B cell (primary cell): ENCODE measurements around the gene CCDC122. TPM values are rescaled to one million over a fixed set of nuclear protein-coding genes. Genes with fewer than 3 reads are reported as not detected.
A peak's percentile ranks its signal among the peaks of the same experiment; 100 is the strongest.

Experiments used
- ATAC-seq: fragments of 200-7000 bp; cut with Tn5 transposase; one replicate; pipeline ENCODE4 v1.10.0; 2021; ENCODE audit warnings: low read depth, mild to moderate bottlenecking, moderate number of reproducible peaks, moderate library complexity
- CTCF ChIA-PET: fragments of 350-600 bp; sonication (Branson Sonifier 250); formaldehyde crosslinking; loops from one replicate; lab custom pipeline; 2021; ENCODE audit warnings: antibody characterized with exemption, inconsistent platforms; lab: Charles Lee
- POLR2A ChIA-PET: fragments of 350-600 bp; sonication (Branson Sonifier 250); formaldehyde crosslinking; loops from one replicate; lab custom pipeline; 2021; ENCODE audit warnings: antibody characterized with exemption; lab: Charles Lee
- DNase-seq: peaks from one replicate; pipeline ENCODE4 v3.0.0; 2013
- H2AFZ ChIP-seq: 2 replicates; pipeline ENCODE4 v1.6.1; 2012; ENCODE audit warnings: mild to moderate bottlenecking, low read depth, low read length; ENCODE audit not compliant: insufficient read depth, poor library complexity, severe bottlenecking
- H3K27ac ChIP-seq, 2 donors: 1 replicate in 1 of 2; 2 replicates in 1 of 2; pipeline ENCODE4 v1.5.1; 2012 to 2013; ENCODE audit warnings: low read length in 2 of 2, mild to moderate bottlenecking in 2 of 2, moderate library complexity in 1 of 2
- H3K27me3 ChIP-seq, 4 experiments: fragments of 200-600 bp in 1 of 4; sonication (generic) in 1 of 4; replicated peaks in 1 of 4; 1 replicate in 2 of 4; 2 replicates in 2 of 4; pipeline versions ENCODE4 v1.6.1 to v1.7.0; 2013 to 2016; ENCODE audit warnings: low read length in 3 of 4, mild to moderate bottlenecking in 2 of 4, mixed read lengths in 1 of 4, moderate library complexity in 1 of 4; ENCODE audit not compliant: insufficient read depth in 4 of 4, control insufficient read depth in 3 of 4; ENCODE audit errors: control extremely low read depth in 1 of 4
- H3K36me3 ChIP-seq, 2 experiments: replicated peaks in 1 of 2; 1 replicate in 1 of 2; 2 replicates in 1 of 2; pipeline versions ENCODE4 v1.6.1 to v1.7.1; 2013; ENCODE audit warnings: low read length in 1 of 2; ENCODE audit not compliant: insufficient read depth in 2 of 2, control insufficient read depth in 1 of 2; ENCODE audit errors: control extremely low read depth in 1 of 2, extremely low read depth in 1 of 2
- H3K4me1 ChIP-seq, 2 donors: fragments of 200-600 bp in 1 of 2; sonication (generic) in 1 of 2; 1 replicate in 1 of 2; 2 replicates in 1 of 2; pipeline versions ENCODE4 v1.5.1 to v1.6.1; 2013 to 2017; ENCODE audit warnings: low read length in 2 of 2; ENCODE audit not compliant: control insufficient read depth in 2 of 2, insufficient read depth in 2 of 2
- H3K4me2 ChIP-seq: replicated peaks from 2 replicates; pipeline ENCODE3; 2012; ENCODE audit warnings: mild to moderate bottlenecking, low read depth, low read length; ENCODE audit not compliant: poor library complexity, severe bottlenecking
- H3K4me3 ChIP-seq, 5 experiments: fragments of 200-600 bp in 1 of 5; sonication (generic) in 1 of 5; 1 replicate in 3 of 5; 2 replicates in 2 of 5; pipeline versions ENCODE4 v1.5.1 to v1.7.0; 2011 to 2016; ENCODE audit warnings: low read length in 4 of 5, mild to moderate bottlenecking in 4 of 5, low read depth in 2 of 5, control low read depth in 1 of 5, moderate library complexity in 1 of 5; ENCODE audit not compliant: insufficient read depth in 1 of 5; ENCODE audit errors: control extremely low read depth in 1 of 5, extremely low read depth in 1 of 5
- H3K79me2 ChIP-seq: fragments of 200-600 bp; sonication (generic); one replicate; pipeline ENCODE4 v1.6.0; 2016; ENCODE audit warnings: low read length; ENCODE audit not compliant: control insufficient read depth, insufficient read depth
- H3K9ac ChIP-seq: fragments of 200-600 bp; sonication (generic); 2 replicates; pipeline ENCODE4 v1.6.1; 2017; ENCODE audit warnings: mild to moderate bottlenecking, low read length, moderate library complexity
- H3K9me3 ChIP-seq, 3 donors: one replicate each; pipeline versions ENCODE4 v1.6.1 to v1.7.1; 2013; ENCODE audit warnings: low read length in 2 of 3; ENCODE audit not compliant: control insufficient read depth in 2 of 3, insufficient read depth in 1 of 3; ENCODE audit errors: control extremely low read depth in 1 of 3
- H4K20me1 ChIP-seq: 2 replicates; pipeline ENCODE4 v1.6.0; 2012; ENCODE audit warnings: mild to moderate bottlenecking, low read length; ENCODE audit not compliant: insufficient read depth, control insufficient read depth, poor library complexity, severe bottlenecking
- H3K27ac Mint-ChIP-seq: one replicate; pipeline ENCODE4 v1.8.0; 2021; ENCODE audit warnings: mixed read lengths
- H3K27me3 Mint-ChIP-seq: one replicate; pipeline ENCODE4 v1.8.0; 2021; ENCODE audit warnings: mixed read lengths
- H3K4me1 Mint-ChIP-seq: one replicate; pipeline ENCODE4 v1.8.0; 2021; ENCODE audit warnings: mixed read lengths
- H3K4me3 Mint-ChIP-seq: one replicate; pipeline ENCODE4 v1.8.0; 2021; ENCODE audit warnings: mixed read lengths
- H3K9me3 Mint-ChIP-seq: one replicate; pipeline ENCODE4 v1.8.0; 2022; ENCODE audit warnings: mixed read lengths; ENCODE audit not compliant: insufficient read depth
- CTCF ChIP-seq: fragments of 200-600 bp; IDR thresholded peaks from one replicate; pipeline ENCODE4 v1.8.0; 2022; ENCODE audit warnings: antibody characterized with exemption, mild to moderate bottlenecking
- EZH2 ChIP-seq: IDR thresholded peaks from 2 replicates; pipeline ENCODE4 v1.6.1; 2012; ENCODE audit warnings: borderline replicate concordance, low read depth, mild to moderate bottlenecking, moderate library complexity, low read length; ENCODE audit not compliant: insufficient read depth, poor library complexity, severe bottlenecking
- WGBS: methylation state at CpG from one replicate; pipeline ENCODE4 v1.1.5; 2013; ENCODE audit warnings: missing lambda C conversion rate; ENCODE audit not compliant: insufficient coverage; 5-methylcytosine and 5-hydroxymethylcytosine counted together
- intact Hi-C: fragments of 100-400 bp; cut with micrococcal nuclease; formaldehyde crosslinking; loops from one replicate; pipeline ENCODE4 v1.10.0; 2022
- polyA plus RNA-seq: library from polyadenylated mRNA; depleted of rRNA; stranded (reverse); fragments of >200 nt; gene quantifications from 2 replicates; pipeline ENCODE4 v1.2.3, GENCODE V29; 2012
- total RNA-seq, 2 donors: library from RNA; stranded (reverse); fragments of 120-200 nt in 1 of 2; gene quantifications; 1 replicate in 1 of 2; 2 replicates in 1 of 2; pipeline versions ENCODE4 v1.2.3 to v1.2.4, GENCODE V29; 2013 to 2022

CCDC122 gene
- total and polyA plus RNA-seq, 2 donors (not counting 1 experiment from before 2014, with no cell fraction given): 1.1 to 12.1 TPM

GRCh38 chr13:43877326-43877725, 2.2 kb downstream of the CCDC122 start:
- Mint-ChIP-seq H3K9me3 (no peaks in the 10 kb centered on the region), H3K4me1 (peaks cover 31% of the 10 kb centered on the region), H3K27me3 (no peaks in the 10 kb centered on the region), H3K27ac (peak overlapping the region; percentile 56), H3K4me3 (peak overlapping the region; percentile 88)
- H3K27ac ChIP-seq: peak overlapping the region in 1 of 2 donors; percentile 50
- no peaks in the 10 kb centered on the region for H3K79me2 ChIP-seq
- H3K9me3 ChIP-seq: peaks cover 0 to 1% (median 0%) of the 10 kb centered on the region in 3 donors
- no peak for ATAC-seq
- H3K36me3 ChIP-seq: no peaks in the 10 kb centered on the region
- peak; percentile 6 for DNase-seq
- H2AFZ ChIP-seq: no peak overlapping the region
- H3K9ac ChIP-seq: no peak overlapping the region
- no peaks in the 10 kb centered on the region for H4K20me1 ChIP-seq
- TF ChIP-seq CTCF (no peak), EZH2 (no peak)
- H3K4me1 ChIP-seq: peaks cover 20 to 22% of the 10 kb centered on the region in 2 donors
- POLR2A ChIA-PET: no interaction called here
- no peak overlapping the region for H3K4me2 ChIP-seq
- CTCF ChIA-PET: interaction anchor here (0.9 kb wide), 1 partner anchor 907 kb away, joined by 3 read pairs; no protein-coding TSS in a partner anchor
- no peak overlapping the region for H3K4me3 ChIP-seq
- no peaks in the 10 kb centered on the region for H3K27me3 ChIP-seq
- intact Hi-C loops: loop anchor here (5.0 to 10.0 kb wide), 3 partner anchors 1040 to 1605 kb away; partner anchors contain the start of gene AKAP11

- Histone ChIP-seq H3K27me3 (no peaks in the 10 kb centered on the region), H3K27ac (peak overlapping the region in 1 of 2 donors; percentile 46), H4K20me1 (no peaks in the 10 kb centered on the region), H3K36me3 (peaks cover 0 to 2% of the 10 kb centered on the region in 2 experiments), H3K9ac (no peak overlapping the region), H3K4me2 (no peak overlapping the region), H2AFZ (no peak overlapping the region), H3K79me2 (no peaks in the 10 kb centered on the region), H3K9me3 (peaks cover 0 to 1% (median 0%) of the 10 kb centered on the region in 3 donors), H3K4me1 (peaks cover 20 to 22% of the 10 kb centered on the region in 2 donors), H3K4me3 (no peak overlapping the region)
- H3K4me3 Mint-ChIP-seq: no peak overlapping the region
- 100% methylated on average over 1 of the region's 2 CpGs for WGBS
- ATAC-seq (no peak), DNase-seq (no peak)
- no peak overlapping the region for H3K27ac Mint-ChIP-seq
- TF ChIP-seq CTCF: no peak
- TF ChIP-seq EZH2: no peak
- ChIA-PET POLR2A (no interaction called here), CTCF (interaction anchor here (0.7 to 0.9 kb wide), 2 partner anchors 20 to 907 kb away, joined by 3 read pairs; no protein-coding TSS in a partner anchor)
- H3K27me3 Mint-ChIP-seq: no peaks in the 10 kb centered on the region
- intact Hi-C loops: loop anchor here (5.0 to 10.0 kb wide), 3 partner anchors 1041 to 1604 kb away; partner anchors contain the start of gene AKAP11
- peaks cover 31% of the 10 kb centered on the region for H3K4me1 Mint-ChIP-seq
- no peaks in the 10 kb centered on the region for H3K9me3 Mint-ChIP-seq
These were observed 3.2 kb downstream of the CCDC122 start for GRCh38 chr13:43876366-43876765.
